OCI-LY3 (cell line): ENCODE data around the gene BRINP3.

Experiments used
- CTCF ChIP-seq: fragments of 200-600, 300-600 bp; sonication (generic); IDR thresholded peaks from 2 replicates; pipeline ENCODE4 v1.5.1; 2014; ENCODE audit warnings: antibody characterized with exemption, low read length, low read depth
- EZH2phosphoT487 ChIP-seq: fragments of 200-600 bp; shearing (Covaris generic); IDR thresholded peaks from 2 replicates; pipeline ENCODE4 v1.6.1; 2018; ENCODE audit warnings: antibody characterized with exemption, mixed run types, low read depth

GRCh38 chr1:190178827-190179226 is 298.8 kb downstream of the BRINP3 start:
- TF ChIP-seq CTCF (no peak), EZH2phosphoT487 (no peak)
